K562 (cell line): ENCODE data around the gene BCKDK. TPM values are rescaled to one million over a fixed set of nuclear protein-coding genes. Genes with fewer than 3 reads are reported as not detected.

Source experiments
- ATAC-seq: fragments of 200-7000 bp; cut with Tn5 transposase; 3 replicates; pipeline ENCODE4 v1.9.1; 2020; ENCODE audit warnings: moderate library complexity
- BruUV-seq: library from RNA; stranded (reverse); fragments of 400-500 nt; replicated peaks from 2 replicates; lab custom pipeline; 2021; lab: Mats Ljungman, UMichigan
- CTCF ChIA-PET: fragments of 300-600 bp; formaldehyde crosslinking; extraction: SDS; loops from one replicate; lab custom pipeline; 2021; ENCODE audit warnings: low intra/inter-chr PET ratio; lab: Yijun Ruan, JAX
- POLR2A ChIA-PET: fragments of 300-600, 350-650 bp; sonication (Branson Sonifier 250); formaldehyde crosslinking; extraction: SDS; loops from one replicate; lab custom pipeline; 2021; ENCODE audit warnings: antibody characterized with exemption, inconsistent platforms; lab: Yijun Ruan, JAX
- DNase-seq, 4 experiments: peaks; one replicate each; pipeline versions ENCODE4 v3.0.0 to v3.0.0-alpha.2; 2011 to 2018; ENCODE audit warnings: low spot score in 3 of 4, mixed read lengths in 3 of 4; ENCODE audit errors: extremely low read depth in 1 of 4
- FAIRE-seq: peaks from 2 replicates; lab custom pipeline; 2011; peaks lifted over from hg19 to GRCh38; lab: Jason Lieb, UNC
- H2AFZ ChIP-seq: 2 replicates; pipeline ENCODE4 v1.6.0; 2011; ENCODE audit warnings: low read depth, low read length, control low read depth, inconsistent platforms
- H3K27ac ChIP-seq: fragments of 200-600 bp; 3 replicates; pipeline ENCODE4 v1.8.0; 2011; ENCODE audit warnings: low read depth, mild to moderate bottlenecking, control low read depth, inconsistent platforms, low read length, moderate library complexity, mixed read lengths; ENCODE audit errors: extremely low read depth
- H3K27me3 ChIP-seq, 2 experiments: fragments of 300-600 bp in 1 of 2; 2 replicates in 1 of 2; 3 replicates in 1 of 2; pipeline versions ENCODE4 v1.6.0 to v1.8.0; 2011; ENCODE audit warnings: inconsistent platforms in 2 of 2, low read length in 2 of 2, mild to moderate bottlenecking in 1 of 2, mixed read lengths in 1 of 2, moderate library complexity in 1 of 2; ENCODE audit not compliant: control insufficient read depth in 2 of 2, insufficient read depth in 2 of 2
- H3K36me3 ChIP-seq: fragments of 300-600 bp; 3 replicates; pipeline ENCODE4 v1.8.0; 2011; ENCODE audit warnings: mild to moderate bottlenecking, low read length, inconsistent platforms; ENCODE audit not compliant: control insufficient read depth, insufficient read depth
- H3K4me1 ChIP-seq, 2 experiments: fragments of 200-600 bp in 1 of 2; replicated peaks in 1 of 2; 2 replicates in 1 of 2; 3 replicates in 1 of 2; pipeline versions ENCODE4 v1.5.1 to v1.8.0; 2011; ENCODE audit warnings: inconsistent platforms in 2 of 2, low read length in 2 of 2, mild to moderate bottlenecking in 1 of 2, mixed read lengths in 1 of 2, moderate library complexity in 1 of 2; ENCODE audit not compliant: control insufficient read depth in 2 of 2, insufficient read depth in 2 of 2
- H3K4me2 ChIP-seq: 2 replicates; pipeline ENCODE4 v1.6.1; 2011; ENCODE audit warnings: low read length, control low read depth, inconsistent platforms, mixed read lengths; ENCODE audit not compliant: insufficient read depth
- H3K4me3 ChIP-seq: fragments of 200-600 bp; sonication (generic), shearing (Covaris generic); 2 replicates; pipeline ENCODE4 v1.5.1; 2016; ENCODE audit warnings: control low read depth, inconsistent platforms
- H3K79me2 ChIP-seq: fragments of 200-600 bp; 3 replicates; pipeline ENCODE4 v1.8.0; 2011; ENCODE audit warnings: low read length, inconsistent platforms; ENCODE audit not compliant: control insufficient read depth, insufficient read depth
- H3K9ac ChIP-seq, 2 experiments: 2 replicates each; pipeline versions ENCODE4 v1.6.0 to v1.6.1; 2011; ENCODE audit warnings: low read depth in 2 of 2, low read length in 2 of 2, control low read depth in 1 of 2, inconsistent platforms in 1 of 2, mild to moderate bottlenecking in 1 of 2, mixed read lengths in 1 of 2; ENCODE audit not compliant: insufficient read depth in 1 of 2
- H3K9me1 ChIP-seq: one replicate; pipeline ENCODE4 v1.6.0; 2011; ENCODE audit warnings: inconsistent platforms, mild to moderate bottlenecking, low read length, moderate library complexity; ENCODE audit not compliant: control insufficient read depth, insufficient read depth
- H3K9me3 ChIP-seq: replicated peaks from 2 replicates; pipeline ENCODE4 v1.5.1; 2011; ENCODE audit warnings: low read depth, low read length, inconsistent platforms; ENCODE audit not compliant: control insufficient read depth, insufficient read depth
- H4K20me1 ChIP-seq: replicated peaks from 2 replicates; pipeline ENCODE4 v1.6.1; 2011; ENCODE audit warnings: low read length, inconsistent platforms, mixed read lengths; ENCODE audit not compliant: control insufficient read depth, insufficient read depth
- POLR2G ChIP-seq: fragments of 200-400 bp; formaldehyde crosslinking; IDR thresholded peaks from 2 replicates; pipeline ENCODE4 v1.6.1; 2017; ENCODE audit warnings: low read depth, mild to moderate bottlenecking, antibody characterized with exemption, low read length, moderate library complexity
- RBFOX2 ChIP-seq: fragments of 200-400 bp; formaldehyde crosslinking; IDR thresholded peaks from 2 replicates; pipeline ENCODE4 v1.6.1; 2017; ENCODE audit warnings: low read depth, mild to moderate bottlenecking, low read length, moderate library complexity
- YY1 ChIP-seq, 3 experiments: IDR thresholded peaks; 2 replicates each; pipeline ENCODE4 v1.6.1; 2011; ENCODE audit warnings: low read length in 2 of 3, mild to moderate bottlenecking in 2 of 3, moderate library complexity in 2 of 3, borderline replicate concordance in 1 of 3, control low read depth in 1 of 3, low read depth in 1 of 3; ENCODE audit not compliant: insufficient read depth in 3 of 3, insufficient replicate concordance in 2 of 3, control insufficient read depth in 1 of 3, insufficient read length in 1 of 3; ENCODE audit errors: extremely low read depth in 1 of 3
- ZNF175 ChIP-seq: fragments of 200-800 bp; sonication (Bioruptor generic); IDR thresholded peaks from 2 replicates; pipeline ENCODE4 v1.6.1; 2016; ENCODE audit warnings: low read depth, mild to moderate bottlenecking, missing genetic modification characterization, missing compliant biosample characterization
- WGBS: fragments of 100-300 bp; shearing (Covaris generic); methylation state at CpG from one replicate; pipeline ENCODE4 v1.1.6; 2016; ENCODE audit warnings: low coverage, mixed read lengths; ENCODE audit not compliant: insufficient coverage; ENCODE audit errors: missing lambda C conversion rate; 5-methylcytosine and 5-hydroxymethylcytosine counted together
- in situ Hi-C: fragments of 300-500 bp; cut with MboI; formaldehyde crosslinking; loops from 4 replicates; pipeline ENCODE4 v1.15.0; 2018; ENCODE audit warnings: inconsistent platforms, mixed read lengths
- intact Hi-C: fragments of 100-400 bp; cut with micrococcal nuclease; formaldehyde crosslinking; loops from 2 replicates; pipeline ENCODE4 v1.14.2; 2022
- polyA plus RNA-seq, 8 experiments: library from polyadenylated mRNA; depleted of rRNA in 4 of 8; stranded (reverse) in 5 of 8; unstranded in 3 of 8; fragments of >200 nt; fragmentation: Nextera tagmentation in 2 of 8; fragmentation: Illumina TruSeq in 1 of 8; extraction: Ambion mirVana in 2 of 8; extraction: Trizol in 1 of 8; gene quantifications; 2 replicates each; pipeline versions ENCODE4 v1.2.1 to v1.2.3, GENCODE V29; 2011 to 2014; ENCODE audit warnings: inconsistent platforms in 1 of 8, missing spikeins in 1 of 8
- total RNA-seq, 7 experiments: library from RNA; depleted of rRNA in 6 of 7; stranded (reverse); fragments of >200 nt in 6 of 7; fragmentation: Illumina TruSeq in 2 of 7; extraction: Trizol in 2 of 7; gene quantifications; 2 replicates each; pipeline versions ENCODE4 v1.2.1 to v1.2.3, GENCODE V29; 2011 to 2021; ENCODE audit warnings: low replicate concordance in 1 of 7

BCKDK gene
- total and polyA plus RNA-seq, 9 of the 15 experiments (the other 6 are each of a cell fraction or from before 2014, with no cell fraction given), result 0.58 to 34.8 (median 13.1) TPM

- Histone ChIP-seq H3K9me3 (no peaks in the 10 kb centered on the region), H4K20me1 (no peaks in the 10 kb centered on the region; the same call in 1 of the 2 replicates), H3K36me3 (peaks cover 51% of the 10 kb centered on the region; the same call in 2 of the 3 replicates), H3K4me1 (peaks cover 4 to 44% of the 10 kb centered on the region in 2 experiments; a peak in 4 of 5 replicates), H3K4me2 (no peak overlapping the region), H3K27ac (no peak overlapping the region), H3K79me2 (peaks cover 25% of the 10 kb centered on the region), H2AFZ (no peak overlapping the region), H3K9me1 (no peaks in the 10 kb centered on the region), H3K27me3 (no peaks in the 10 kb centered on the region), H3K9ac (peak overlapping the region in 1 of 2 experiments; percentile 43; a peak in 2 of 4 replicates), H3K4me3 (no peak overlapping the region)
- no TSS peak for BruUV-seq
- peak; percentile 50 for TF ChIP-seq RBFOX2
- no peak for TF ChIP-seq YY1 (IDR thresholded peaks at IDR 0.05; ENCODE audit: borderline replicate concordance in 1 of 3, control insufficient read depth in 1 of 3, extremely low read depth in 1 of 3, insufficient read depth in 3 of 3, insufficient read length in 1 of 3, insufficient replicate concordance in 2 of 3, low read depth in 1 of 3, low read length in 2 of 3)
- TF ChIP-seq ZNF175 (CRISPR knock-in tag), result no peak
- peak; percentile 57 for TF ChIP-seq POLR2G
- in situ Hi-C loops (no loop called here), intact Hi-C loops (no loop called here)
- ATAC-seq (no peak), DNase-seq (no peak), FAIRE-seq (no peak)
- ChIA-PET POLR2A (interaction anchor here (0.6 to 1.2 kb wide), 4 partner anchors 9 to 154 kb away, joined by 3 to 5 read pairs (median 3); partner anchors contain the start of gene SETD1A), CTCF (no interaction called here)
- WGBS, result 91% methylated on average over 17 of the region's 23 CpGs
These were observed 3.8 kb downstream of the BCKDK start for GRCh38 chr16:31111881-31112466.
